A673 (cell line): ENCODE measurements around the gene CRLF2.

ENCODE experiments used
- CTCF ChIP-seq: fragments of 300-800, 200-600 bp; sonication (generic); conservative IDR thresholded peaks from 2 replicates; pipeline ENCODE4 v1.5.1; 2017; ENCODE audit warnings: low read depth, mild to moderate bottlenecking, antibody characterized with exemption, low read length, moderate library complexity, mixed read lengths
- EZH2 ChIP-seq: fragments of 200-600 bp; sonication (generic); IDR thresholded peaks from 2 replicates; pipeline ENCODE4 v1.6.1; 2017; ENCODE audit warnings: borderline replicate concordance, low read depth, mild to moderate bottlenecking, mixed read lengths, antibody characterized with exemption, low read length; ENCODE audit not compliant: poor library complexity, severe bottlenecking

- TF ChIP-seq CTCF (no peak), EZH2 (no peak)
These were observed 27.3 kb upstream of the CRLF2 start for GRCh38 chrX:1239681-1240142.
